IMR-90 (cell line): Measurements from ENCODE around the gene FUT1.

Experiments used
- BHLHE40 ChIP-seq: fragments of 150-350 bp; IDR thresholded peaks from 2 replicates; pipeline ENCODE4 v1.6.1; 2016; ENCODE audit warnings: mild to moderate bottlenecking, low read depth, low read length
- CEBPB ChIP-seq: IDR thresholded peaks from 2 replicates; pipeline ENCODE4 v1.6.1; 2012; ENCODE audit warnings: low read depth, low read length, improper control_type of control experiment
- CHD1 ChIP-seq: IDR thresholded peaks from 2 replicates; pipeline ENCODE4 v1.6.1; 2012; ENCODE audit warnings: low read depth, low read length, improper control_type of control experiment
- FOS ChIP-seq: fragments of 150-350 bp; IDR thresholded peaks from 2 replicates; pipeline ENCODE4 v1.6.1; 2016; ENCODE audit warnings: low read depth, low read length
- MXI1 ChIP-seq: IDR thresholded peaks from 2 replicates; pipeline ENCODE4 v1.6.1; 2012; ENCODE audit warnings: low read depth, mild to moderate bottlenecking, low read length, moderate library complexity, borderline replicate concordance
- POLR2A ChIP-seq: IDR thresholded peaks from 2 replicates; pipeline ENCODE4 v1.6.1; 2012; ENCODE audit warnings: mild to moderate bottlenecking, low read depth, low read length
- RAD21 ChIP-seq: IDR thresholded peaks from 2 replicates; pipeline ENCODE4 v1.6.1; 2012; ENCODE audit warnings: low read length, improper control_type of control experiment
- RCOR1 ChIP-seq: IDR thresholded peaks from 2 replicates; pipeline ENCODE4 v1.6.1; 2012; ENCODE audit warnings: mild to moderate bottlenecking, low read length, improper control_type of control experiment; ENCODE audit not compliant: insufficient replicate concordance
- RFX5 ChIP-seq: IDR thresholded peaks from 2 replicates; pipeline ENCODE4 v1.8.0; 2012; ENCODE audit warnings: low read depth, mild to moderate bottlenecking, low read length, moderate library complexity
- SMC3 ChIP-seq: fragments of 150-350 bp; IDR thresholded peaks from 2 replicates; pipeline ENCODE4 v1.6.1; 2016; ENCODE audit warnings: low read depth, mild to moderate bottlenecking, antibody characterized with exemption, low read length, moderate library complexity
- TF ChIP-seq, protein P1 (sequence below): conservative IDR thresholded peaks from 2 replicates; pipeline ENCODE4 v1.5.1; 2012; ENCODE audit warnings: mild to moderate bottlenecking, low read depth, low read length, improper control_type of control experiment
- TF ChIP-seq, protein P2 (sequence below): fragments of 150-350 bp; IDR thresholded peaks from 2 replicates; pipeline ENCODE4 v1.6.1; 2017; ENCODE audit warnings: mild to moderate bottlenecking, antibody characterized with exemption, low read length, low read depth

DNA sequence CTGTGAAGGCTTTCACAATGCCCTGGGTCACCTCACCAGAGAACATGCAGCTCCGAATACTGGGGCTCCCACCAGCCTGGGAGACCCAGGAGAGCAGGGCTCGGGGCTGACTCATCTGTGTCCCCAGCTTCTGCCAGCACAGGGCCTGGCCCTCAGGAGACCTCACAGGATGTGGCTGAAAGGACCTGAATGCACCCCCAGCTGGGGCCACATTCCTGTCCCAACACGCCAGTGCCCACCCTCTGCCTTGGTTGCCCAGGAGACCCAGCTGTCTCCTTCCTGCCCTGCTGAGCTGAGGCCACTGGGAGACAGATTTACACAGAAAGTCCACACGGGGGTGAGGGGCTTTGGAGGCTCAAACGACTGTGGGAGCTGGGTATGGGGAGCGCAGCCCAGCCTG lies 46.5 kb upstream of the FUT1 start:
- TF ChIP-seq, protein P1, sequence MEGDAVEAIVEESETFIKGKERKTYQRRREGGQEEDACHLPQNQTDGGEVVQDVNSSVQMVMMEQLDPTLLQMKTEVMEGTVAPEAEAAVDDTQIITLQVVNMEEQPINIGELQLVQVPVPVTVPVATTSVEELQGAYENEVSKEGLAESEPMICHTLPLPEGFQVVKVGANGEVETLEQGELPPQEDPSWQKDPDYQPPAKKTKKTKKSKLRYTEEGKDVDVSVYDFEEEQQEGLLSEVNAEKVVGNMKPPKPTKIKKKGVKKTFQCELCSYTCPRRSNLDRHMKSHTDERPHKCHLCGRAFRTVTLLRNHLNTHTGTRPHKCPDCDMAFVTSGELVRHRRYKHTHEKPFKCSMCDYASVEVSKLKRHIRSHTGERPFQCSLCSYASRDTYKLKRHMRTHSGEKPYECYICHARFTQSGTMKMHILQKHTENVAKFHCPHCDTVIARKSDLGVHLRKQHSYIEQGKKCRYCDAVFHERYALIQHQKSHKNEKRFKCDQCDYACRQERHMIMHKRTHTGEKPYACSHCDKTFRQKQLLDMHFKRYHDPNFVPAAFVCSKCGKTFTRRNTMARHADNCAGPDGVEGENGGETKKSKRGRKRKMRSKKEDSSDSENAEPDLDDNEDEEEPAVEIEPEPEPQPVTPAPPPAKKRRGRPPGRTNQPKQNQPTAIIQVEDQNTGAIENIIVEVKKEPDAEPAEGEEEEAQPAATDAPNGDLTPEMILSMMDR = no peak
- TF ChIP-seq POLR2A = no peak
- no peak for TF ChIP-seq SMC3
- TF ChIP-seq RAD21 = no peak
- TF ChIP-seq RCOR1 = no peak
- TF ChIP-seq, protein P2, sequence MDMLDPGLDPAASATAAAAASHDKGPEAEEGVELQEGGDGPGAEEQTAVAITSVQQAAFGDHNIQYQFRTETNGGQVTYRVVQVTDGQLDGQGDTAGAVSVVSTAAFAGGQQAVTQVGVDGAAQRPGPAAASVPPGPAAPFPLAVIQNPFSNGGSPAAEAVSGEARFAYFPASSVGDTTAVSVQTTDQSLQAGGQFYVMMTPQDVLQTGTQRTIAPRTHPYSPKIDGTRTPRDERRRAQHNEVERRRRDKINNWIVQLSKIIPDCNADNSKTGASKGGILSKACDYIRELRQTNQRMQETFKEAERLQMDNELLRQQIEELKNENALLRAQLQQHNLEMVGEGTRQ = no peak
- no peak for TF ChIP-seq MXI1
- TF ChIP-seq BHLHE40 = no peak
- TF ChIP-seq FOS = no peak
- no peak for TF ChIP-seq CEBPB
- TF ChIP-seq RFX5 = no peak
- TF ChIP-seq CHD1 = no peak
